ENCODE results near the gene SLC9C1. TPM values are rescaled to one million over a fixed set of nuclear protein-coding genes. Genes with fewer than 3 reads are reported as not detected.

SLC9C1 gene
- total and polyA plus RNA-seq, 9 of the 15 experiments (the other 6 are each of a cell fraction or from before 2014, with no cell fraction given), result not detected

- FAIRE-seq (no peak), ATAC-seq (no peak), DNase-seq (ENCODE audit: extremely low read depth in 1 of 4, low spot score in 3 of 4) (no peak)
- Histone ChIP-seq H3K4me3 (no peak overlapping the region), H3K27ac (ENCODE audit: extremely low read depth, low read depth, low read length) (no peak overlapping the region), H3K9me1 (ENCODE audit: control insufficient read depth, insufficient read depth, low read length) (no peaks in the 10 kb centered on the region), H3K9me3 (replicated peaks; ENCODE audit: control insufficient read depth, insufficient read depth, low read depth, low read length) (no peaks in the 10 kb centered on the region), H3K4me1 (replicated peaks in 1 of 2; ENCODE audit: control insufficient read depth in 2 of 2, insufficient read depth in 2 of 2, low read length in 2 of 2) (no peaks in the 10 kb centered on the region), H3K27me3 (ENCODE audit: control insufficient read depth in 2 of 2, insufficient read depth in 2 of 2, low read length in 2 of 2) (no peaks in the 10 kb centered on the region), H3K9ac (ENCODE audit: insufficient read depth in 1 of 2, low read depth in 2 of 2, low read length in 2 of 2) (no peak overlapping the region), H3K79me2 (ENCODE audit: control insufficient read depth, insufficient read depth, low read length) (no peaks in the 10 kb centered on the region), H4K20me1 (replicated peaks; ENCODE audit: control insufficient read depth, insufficient read depth, low read length) (no peaks in the 10 kb centered on the region), H3K36me3 (ENCODE audit: control insufficient read depth, insufficient read depth, low read length) (no peaks in the 10 kb centered on the region), H2AFZ (ENCODE audit: low read depth, low read length) (no peak overlapping the region), H3K4me2 (ENCODE audit: insufficient read depth, low read length) (no peak overlapping the region)
- BruUV-seq (replicated peaks), result no TSS peak
- CTCF ChIA-PET (ENCODE audit: low intra/inter-chr PET ratio), result no interaction called here
- POLR2A ChIA-PET, result no interaction called here
- 0% methylated on average over 2 of the region's 2 CpGs for WGBS (ENCODE audit: insufficient coverage, low coverage, missing lambda C conversion rate)
- in situ Hi-C loops (cut with MboI) (no loop called here), intact Hi-C loops (cut with micrococcal nuclease) (no loop called here)
- TF ChIP-seq ARID3B (CRISPR knock-in tag; IDR thresholded peaks at IDR 0.05; ENCODE audit: borderline replicate concordance) (no peak), GMEB1 (CRISPR knock-in tag; IDR thresholded peaks at IDR 0.05) (no peak), PATZ1 (CRISPR knock-in tag; IDR thresholded peaks at IDR 0.05; ENCODE audit: borderline replicate concordance) (no peak), HNRNPL (IDR thresholded peaks at IDR 0.05; ENCODE audit: low read depth, low read length) (no peak), ZBTB8A (IDR thresholded peaks at IDR 0.05; ENCODE audit: partially characterized antibody) (no peak), BMI1 (IDR thresholded peaks at IDR 0.05; ENCODE audit: low read length) (no peak)
Observed at GRCh38 chr3:112253301-112253971, 40.6 kb downstream of the SLC9C1 start.
